Measurements from ENCODE around the gene RIPK4.

The RIPK4 gene

DNA sequence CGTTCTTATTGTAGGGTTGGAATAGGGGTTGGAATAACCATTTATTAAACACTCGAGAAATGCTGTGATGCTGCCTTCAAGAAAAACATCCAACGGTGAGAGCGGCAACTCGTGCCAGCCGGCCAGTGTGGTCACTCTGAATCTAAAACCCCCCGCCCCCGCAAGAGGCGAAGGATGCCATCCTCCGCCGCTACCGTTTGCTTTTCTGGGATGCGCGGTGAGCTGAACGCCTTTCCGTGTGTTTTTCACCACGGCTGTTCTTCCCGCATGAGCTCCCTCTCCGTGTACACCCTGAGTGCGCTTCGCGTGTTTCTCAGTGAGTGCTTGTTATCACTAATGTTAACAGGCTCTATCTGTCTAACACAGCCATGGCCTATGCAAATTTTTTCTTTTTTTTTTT lies 42.0 kb upstream of the RIPK4 start:
- no peak for TF ChIP-seq CTCF (IDR thresholded peaks at IDR 0.05; ENCODE audit: control insufficient read depth, extremely low read depth, insufficient read depth)
- H3K4me3 ChIP-seq (ENCODE audit: low read depth, low read length) = no peak overlapping the region
- no peak for DNase-seq (ENCODE audit: low read depth)

GRCh38 chr21:41808094-41808493 lies 41.2 kb upstream of the RIPK4 start:
- no peak overlapping the region for H3K4me3 ChIP-seq (ENCODE audit: low read depth, low read length)
- no peak for DNase-seq (ENCODE audit: low read depth)
- TF ChIP-seq CTCF (IDR thresholded peaks at IDR 0.05; ENCODE audit: control insufficient read depth, extremely low read depth, insufficient read depth) = no peak

DNA sequence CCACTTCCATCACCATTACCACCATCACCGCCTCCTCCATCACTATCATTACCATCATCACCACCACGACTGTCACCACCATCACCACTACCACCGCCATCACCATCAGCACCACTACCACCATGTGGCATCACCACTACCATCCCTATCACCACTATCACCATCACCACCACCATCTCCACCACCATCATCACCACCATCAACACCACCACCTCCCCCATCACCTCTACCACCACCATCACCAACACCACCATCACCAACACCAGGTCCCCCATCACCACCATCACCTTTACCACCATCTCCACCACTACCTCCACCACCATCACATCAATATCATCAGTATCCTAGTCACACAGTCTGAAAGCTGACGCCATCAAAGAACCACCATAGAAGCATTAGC lies 39.9 kb upstream of the RIPK4 start:
- no peak for TF ChIP-seq CTCF (IDR thresholded peaks at IDR 0.05; ENCODE audit: control insufficient read depth, extremely low read depth, insufficient read depth)
- DNase-seq (ENCODE audit: low read depth) = no peak
- H3K4me3 ChIP-seq (ENCODE audit: low read depth, low read length) = no peak overlapping the region

GRCh38 chr21:41805643-41806042 lies 38.8 kb upstream of the RIPK4 start:
- H3K4me3 ChIP-seq (ENCODE audit: low read depth, low read length) = no peak overlapping the region
- no peak for DNase-seq (ENCODE audit: low read depth)
- no peak for TF ChIP-seq CTCF (IDR thresholded peaks at IDR 0.05; ENCODE audit: control insufficient read depth, extremely low read depth, insufficient read depth)

GRCh38 chr21:41805038-41805437 lies 38.2 kb upstream of the RIPK4 start:
- H3K4me3 ChIP-seq (ENCODE audit: low read depth, low read length) = no peak overlapping the region
- TF ChIP-seq CTCF (IDR thresholded peaks at IDR 0.05; ENCODE audit: control insufficient read depth, extremely low read depth, insufficient read depth) = no peak
- DNase-seq (ENCODE audit: low read depth) = no peak

DNA sequence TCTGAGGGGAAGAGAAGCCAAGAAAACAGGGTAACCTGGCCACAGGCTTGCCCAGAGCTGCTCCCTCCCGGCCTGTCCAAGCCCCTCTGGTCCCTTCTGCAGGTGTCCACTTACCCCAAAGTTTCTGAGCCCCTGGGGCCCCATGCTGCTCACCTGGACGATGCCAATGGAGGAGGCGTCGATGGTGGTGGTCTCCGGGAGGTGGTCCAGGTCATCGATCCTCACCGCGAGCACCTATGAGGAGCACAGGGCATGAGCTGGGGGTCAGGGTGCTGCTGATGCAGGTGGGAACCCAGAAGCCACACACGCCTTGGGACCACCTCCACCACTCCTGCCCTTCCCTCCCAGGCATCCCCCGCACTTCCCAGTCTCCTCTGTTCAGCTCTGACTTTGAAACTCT lies 37.5 kb upstream of the RIPK4 start:
- DNase-seq (ENCODE audit: low read depth) = no peak
- H3K4me3 ChIP-seq (ENCODE audit: low read depth, low read length) = no peak overlapping the region
- no peak for TF ChIP-seq CTCF (IDR thresholded peaks at IDR 0.05; ENCODE audit: control insufficient read depth, extremely low read depth, insufficient read depth)

GRCh38 chr21:41803316-41803715 lies 36.5 kb upstream of the RIPK4 start:
- no peak for DNase-seq (ENCODE audit: low read depth)
- no peak for TF ChIP-seq CTCF (IDR thresholded peaks at IDR 0.05; ENCODE audit: control insufficient read depth, extremely low read depth, insufficient read depth)
- H3K4me3 ChIP-seq (ENCODE audit: low read depth, low read length) = no peak overlapping the region
